Liver (tissue), 9 donors: Measurements from ENCODE around the gene JCAD. TPM values are rescaled to one million over a fixed set of nuclear protein-coding genes. Genes with fewer than 3 reads are reported as not detected.

Experiments used
- DNase-seq: peaks from one replicate; pipeline ENCODE4 v3.0.0-alpha.2; 2017; ENCODE audit warnings: low spot score
- H3K27ac ChIP-seq, 2 donors: one replicate each; pipeline ENCODE4 v1.7.0; 2013; ENCODE audit warnings: inconsistent platforms in 2 of 2, low read length in 2 of 2, control low read depth in 1 of 2, low read depth in 1 of 2, mild to moderate bottlenecking in 1 of 2
- H3K27me3 ChIP-seq, 4 donors: one replicate each; pipeline versions ENCODE4 v1.6.1 to v1.7.0; 2013; ENCODE audit warnings: low read length in 3 of 4, inconsistent platforms in 1 of 4, mild to moderate bottlenecking in 1 of 4, moderate library complexity in 1 of 4; ENCODE audit not compliant: control insufficient read depth in 4 of 4, insufficient read depth in 4 of 4
- H3K36me3 ChIP-seq, 4 donors: one replicate each; pipeline versions ENCODE4 v1.6.1 to v1.7.0; 2013; ENCODE audit warnings: low read length in 3 of 4, mild to moderate bottlenecking in 3 of 4, low read depth in 1 of 4, moderate library complexity in 1 of 4; ENCODE audit not compliant: control insufficient read depth in 4 of 4, insufficient read depth in 3 of 4
- H3K4me1 ChIP-seq, 4 donors: one replicate each; pipeline versions ENCODE4 v1.6.1 to v1.7.0; 2013; ENCODE audit warnings: low read length in 3 of 4, mild to moderate bottlenecking in 3 of 4, moderate library complexity in 1 of 4; ENCODE audit not compliant: control insufficient read depth in 4 of 4, insufficient read depth in 4 of 4
- H3K4me3 ChIP-seq, 3 donors: one replicate each; pipeline versions ENCODE4 v1.6.1 to v1.7.0; 2013; ENCODE audit warnings: low read length in 3 of 3, control low read depth in 1 of 3, low read depth in 1 of 3, mild to moderate bottlenecking in 1 of 3
- H3K9ac ChIP-seq, 2 donors: one replicate each; pipeline ENCODE4 v1.7.0; 2013; ENCODE audit warnings: low read length in 2 of 2, mild to moderate bottlenecking in 2 of 2, moderate library complexity in 2 of 2, control low read depth in 1 of 2, low read depth in 1 of 2
- H3K9me3 ChIP-seq, 4 donors: one replicate each; pipeline versions ENCODE4 v1.6.1 to v1.7.0; 2013; ENCODE audit warnings: low read length in 3 of 4; ENCODE audit not compliant: control insufficient read depth in 4 of 4
- EGR1 ChIP-seq, 2 donors: IDR thresholded peaks; 2 replicates each; pipeline ENCODE4 v1.6.1; 2016 to 2018; ENCODE audit warnings: antibody characterized with exemption in 2 of 2, low read depth in 2 of 2
- HNF4A ChIP-seq, 2 donors: conservative IDR thresholded peaks; 2 replicates each; pipeline ENCODE4 v1.6.1; 2016; ENCODE audit warnings: antibody characterized with exemption in 2 of 2, mild to moderate bottlenecking in 2 of 2
- HNF4G ChIP-seq: IDR thresholded peaks from 2 replicates; pipeline ENCODE4 v1.6.1; 2016; ENCODE audit warnings: antibody characterized with exemption
- JUND ChIP-seq, 2 donors: IDR thresholded peaks; 2 replicates each; pipeline ENCODE4 v1.6.1; 2016; ENCODE audit warnings: antibody characterized with exemption in 2 of 2
- MAX ChIP-seq: IDR thresholded peaks from 2 replicates; pipeline ENCODE4 v1.6.1; 2016; ENCODE audit warnings: antibody characterized with exemption
- NR2F2 ChIP-seq: IDR thresholded peaks from 2 replicates; pipeline ENCODE4 v1.6.1; 2016; ENCODE audit warnings: antibody characterized with exemption
- RAD21 ChIP-seq, 2 donors: IDR thresholded peaks; 2 replicates each; pipeline ENCODE4 v1.6.1; 2016; ENCODE audit warnings: antibody characterized with exemption in 2 of 2, mild to moderate bottlenecking in 2 of 2
- REST ChIP-seq: IDR thresholded peaks from 2 replicates; pipeline ENCODE4 v1.6.1; 2016; ENCODE audit warnings: antibody characterized with exemption, mild to moderate bottlenecking
- RXRA ChIP-seq, 2 donors: IDR thresholded peaks; 2 replicates each; pipeline ENCODE4 v1.6.1; 2017 to 2018; ENCODE audit warnings: antibody characterized with exemption in 2 of 2, mild to moderate bottlenecking in 1 of 2
- SP1 ChIP-seq: IDR thresholded peaks from 2 replicates; pipeline ENCODE4 v1.6.1; 2018; ENCODE audit warnings: antibody characterized with exemption, mild to moderate bottlenecking
- TAF1 ChIP-seq: conservative IDR thresholded peaks from 2 replicates; pipeline ENCODE4 v1.6.1; 2016; ENCODE audit warnings: antibody characterized with exemption, mild to moderate bottlenecking
- YY1 ChIP-seq: IDR thresholded peaks from 2 replicates; pipeline ENCODE4 v1.6.1; 2016; ENCODE audit warnings: antibody characterized with exemption, mild to moderate bottlenecking
- ZBTB33 ChIP-seq: IDR thresholded peaks from 2 replicates; pipeline ENCODE4 v1.6.1; 2016; ENCODE audit warnings: antibody characterized with exemption
- WGBS: extraction: QIAGEN DNeasy Blood & Tissue Kit; methylation state at CpG from one replicate; pipeline ENCODE4 v1.1.7; 2013; 5-methylcytosine and 5-hydroxymethylcytosine counted together
- polyA plus RNA-seq, 2 donors: library from polyadenylated mRNA; stranded (reverse) in 1 of 2; unstranded in 1 of 2; fragments of 200-250 nt in 1 of 2; fragments of >200 nt in 1 of 2; fragmentation: Nextera tagmentation in 1 of 2; extraction: Ambion mirVana in 1 of 2; gene quantifications; one replicate each; pipeline versions ENCODE4 v1.2.1 to v1.2.3, GENCODE V29; 2013 to 2015
- total RNA-seq, 2 donors: library from RNA; depleted of rRNA; stranded (reverse); fragments of >200 nt; gene quantifications; one replicate each; pipeline ENCODE4 v1.2.3, GENCODE V29; 2014
- donor health status: healthy.
- donor health status: healthy.
- donor health status: healthy.
- donor health status: healthy.
- donor health status: healthy.

Gene JCAD
- total and polyA plus RNA-seq, 4 donors: 0.77 to 3.2 (median 1.1) TPM

- Histone ChIP-seq H3K9me3 (no peaks in the 10 kb centered on the region), H3K9ac (no peak overlapping the region), H3K27ac (no peak overlapping the region), H3K4me1 (peaks cover 0 to 8% (median 4%) of the 10 kb centered on the region in 4 donors), H3K4me3 (no peak overlapping the region), H3K27me3 (no peaks in the 10 kb centered on the region), H3K36me3 (no peaks in the 10 kb centered on the region)
- TF ChIP-seq ZBTB33: no peak
- no peak for TF ChIP-seq SP1
- TF ChIP-seq NR2F2: no peak
- DNase-seq: no peak
- WGBS: 92% methylated on average over 8 of the region's 8 CpGs
Measured at GRCh38 chr10:30062582-30062981, 3.2 kb upstream of the JCAD start.

GRCh38 chr10:30062090-30062489 is 2.7 kb upstream of the JCAD start:
- no peak for TF ChIP-seq JUND (IDR thresholded peaks at IDR 0.05)
- no peak for TF ChIP-seq REST
- TF ChIP-seq RAD21 (IDR thresholded peaks at IDR 0.05): no peak
- no peak for TF ChIP-seq HNF4A (conservative IDR thresholded peaks at IDR 0.05)
- no peak for TF ChIP-seq SP1
- TF ChIP-seq YY1: no peak
- TF ChIP-seq NR2F2: no peak
- no peak for TF ChIP-seq ZBTB33
- no peak for TF ChIP-seq EGR1 (IDR thresholded peaks at IDR 0.05; ENCODE audit: low read depth in 2 of 2)
- TF ChIP-seq MAX: no peak
- no peak for TF ChIP-seq TAF1
- no peak for TF ChIP-seq RXRA (IDR thresholded peaks at IDR 0.05)
- no peak for TF ChIP-seq HNF4G
- Histone ChIP-seq H3K9me3 (no peaks in the 10 kb centered on the region), H3K4me3 (no peak overlapping the region), H3K27ac (no peak overlapping the region), H3K4me1 (peaks cover 0 to 8% (median 4%) of the 10 kb centered on the region in 4 donors), H3K9ac (no peak overlapping the region), H3K27me3 (no peaks in the 10 kb centered on the region), H3K36me3 (no peaks in the 10 kb centered on the region)
- no peak for DNase-seq
- 73% methylated on average over 1 of the region's 1 CpG for WGBS
